ENCODE results near the gene TSPEAR. TPM values are rescaled to one million over a fixed set of nuclear protein-coding genes. Genes with fewer than 3 reads are reported as not detected.
A peak's percentile ranks its signal among the peaks of the same experiment; 100 is the strongest.

The TSPEAR gene
- total and polyA plus RNA-seq, 5 experiments from 2014 or later: 0.07 TPM; not detected in 4

- Mint-ChIP-seq H3K27ac (no peak overlapping the region), H3K9me3 (no peaks in the 10 kb centered on the region), H3K36me3 (no peaks in the 10 kb centered on the region), H3K27me3 (peaks cover 0 to 2% (median 0%) of the 10 kb centered on the region in 5 donors), H3K4me1 (no peaks in the 10 kb centered on the region), H3K4me3 (no peak overlapping the region)
- POLR2A ChIA-PET: no interaction called here
- DNase-seq (no peak), ATAC-seq (no peak)
Measured at GRCh38 chr21:44466996-44467858, 244.1 kb downstream of the TSPEAR start.

GRCh38 chr21:44466351-44466954, 244.9 kb downstream of the TSPEAR start:
- Mint-ChIP-seq H3K4me1 (no peaks in the 10 kb centered on the region), H3K27me3 (peaks cover 0 to 2% (median 0%) of the 10 kb centered on the region in 5 donors)
- ATAC-seq: no peak

GRCh38 chr21:44464351-44464750, 247.0 kb downstream of the TSPEAR start:
- DNase-seq (no peak), ATAC-seq (no peak)
- Mint-ChIP-seq H3K36me3 (no peaks in the 10 kb centered on the region), H3K27ac (no peak overlapping the region), H3K4me1 (peaks cover 0 to 4% (median 0%) of the 10 kb centered on the region in 4 donors), H3K9me3 (no peaks in the 10 kb centered on the region), H3K27me3 (peaks cover 0 to 2% (median 0%) of the 10 kb centered on the region in 5 donors), H3K4me3 (no peak overlapping the region)
- POLR2A ChIA-PET: no interaction called here

More at GRCh38 chr21:44466351-44466954, 244.9 kb downstream of the TSPEAR start:
- POLR2A ChIA-PET: no interaction called here
- no peaks in the 10 kb centered on the region for H3K36me3 Mint-ChIP-seq
- peak overlapping the region in 1 of 10 donors; percentile 65 for H3K27ac Mint-ChIP-seq
- no peak overlapping the region for H3K4me3 Mint-ChIP-seq
- no peak for DNase-seq
- no peaks in the 10 kb centered on the region for H3K9me3 Mint-ChIP-seq

GRCh38 chr21:44463724-44464123, 247.6 kb downstream of the TSPEAR start:
- no peak overlapping the region for H3K4me3 Mint-ChIP-seq
- H3K9me3 Mint-ChIP-seq: no peaks in the 10 kb centered on the region
- H3K27me3 Mint-ChIP-seq: peaks cover 0 to 2% (median 0%) of the 10 kb centered on the region in 5 donors
- no peaks in the 10 kb centered on the region for H3K36me3 Mint-ChIP-seq
- POLR2A ChIA-PET: no interaction called here
- ATAC-seq (no peak), DNase-seq (no peak)
- H3K4me1 Mint-ChIP-seq: peaks cover 0 to 4% (median 0%) of the 10 kb centered on the region in 4 donors
- H3K27ac Mint-ChIP-seq: peak overlapping the region in 2 of 10 donors; percentile 6 to 69

GRCh38 chr21:44462834-44463200, 248.6 kb downstream of the TSPEAR start:
- no peak for DNase-seq

GRCh38 chr21:44462086-44462833, 249.1 kb downstream of the TSPEAR start:
- Mint-ChIP-seq H3K9me3 (no peaks in the 10 kb centered on the region), H3K36me3 (no peaks in the 10 kb centered on the region), H3K4me3 (no peak overlapping the region), H3K27me3 (peaks cover 0 to 2% (median 0%) of the 10 kb centered on the region in 5 donors), H3K27ac (peak overlapping the region in 1 of 10 donors; percentile 67), H3K4me1 (peaks cover 0 to 4% (median 0%) of the 10 kb centered on the region in 4 donors)
- DNase-seq (no peak), ATAC-seq (no peak)
- POLR2A ChIA-PET: no interaction called here

More at GRCh38 chr21:44462834-44463200, 248.6 kb downstream of the TSPEAR start:
- no peak for ATAC-seq
- no peaks in the 10 kb centered on the region for H3K36me3 Mint-ChIP-seq
- no peak overlapping the region for H3K4me3 Mint-ChIP-seq
- POLR2A ChIA-PET: no interaction called here
- H3K27ac Mint-ChIP-seq: no peak overlapping the region
- peaks cover 0 to 4% (median 0%) of the 10 kb centered on the region in 4 donors for H3K4me1 Mint-ChIP-seq
- H3K9me3 Mint-ChIP-seq: no peaks in the 10 kb centered on the region
- H3K27me3 Mint-ChIP-seq: peaks cover 0 to 2% (median 0%) of the 10 kb centered on the region in 5 donors

- DNase-seq: peak in 1 of 10 donors; percentile 34
- no peak overlapping the region for H3K4me3 Mint-ChIP-seq
- ATAC-seq: no peak
- no peaks in the 10 kb centered on the region for H3K9me3 Mint-ChIP-seq
- no peaks in the 10 kb centered on the region for H3K36me3 Mint-ChIP-seq
- no peak overlapping the region for H3K27ac Mint-ChIP-seq
- peaks cover 0 to 4% (median 0%) of the 10 kb centered on the region in 4 donors for H3K4me1 Mint-ChIP-seq
- POLR2A ChIA-PET: no interaction called here
- peaks cover 0 to 2% (median 0%) of the 10 kb centered on the region in 5 donors for H3K27me3 Mint-ChIP-seq
Measured at GRCh38 chr21:44461464-44462001, 249.8 kb downstream of the TSPEAR start.

- Mint-ChIP-seq H3K27me3 (peaks cover 0 to 2% (median 0%) of the 10 kb centered on the region in 5 donors), H3K4me1 (peaks cover 0 to 4% (median under 1%) of the 10 kb centered on the region in 4 donors), H3K4me3 (no peak overlapping the region), H3K9me3 (no peaks in the 10 kb centered on the region), H3K27ac (no peak overlapping the region), H3K36me3 (no peaks in the 10 kb centered on the region)
- no peak for ATAC-seq
- peak in 1 of 10 donors; percentile 19 for DNase-seq
- POLR2A ChIA-PET: no interaction called here
Measured at GRCh38 chr21:44461005-44461404, 250.4 kb downstream of the TSPEAR start.

GRCh38 chr21:44460441-44460755, 251.0 kb downstream of the TSPEAR start:
- peaks cover 0 to 2% (median 0%) of the 10 kb centered on the region in 5 donors for H3K27me3 Mint-ChIP-seq
- H3K36me3 Mint-ChIP-seq: no peaks in the 10 kb centered on the region
- no peak for DNase-seq
- no peaks in the 10 kb centered on the region for H3K9me3 Mint-ChIP-seq
- peak overlapping the region in 1 of 10 donors; percentile 4 for H3K27ac Mint-ChIP-seq
- POLR2A ChIA-PET: no interaction called here
- peaks cover 0 to 4% (median under 1%) of the 10 kb centered on the region in 4 donors for H3K4me1 Mint-ChIP-seq
- H3K4me3 Mint-ChIP-seq: no peak overlapping the region
- ATAC-seq: no peak

GRCh38 chr21:44459712-44460440, 251.5 kb downstream of the TSPEAR start:
- Mint-ChIP-seq H3K36me3 (no peaks in the 10 kb centered on the region), H3K4me1 (peaks cover 0 to 4% (median under 1%) of the 10 kb centered on the region in 4 donors), H3K27me3 (peaks cover 0 to 2% (median 0%) of the 10 kb centered on the region in 5 donors), H3K27ac (peak overlapping the region in 2 of 10 donors; percentile 4 to 67), H3K9me3 (peaks cover 0 to 2% (median 0%) of the 10 kb centered on the region in 9 donors), H3K4me3 (no peak overlapping the region)
- POLR2A ChIA-PET: no interaction called here
- DNase-seq (peak in 1 of 10 donors; percentile 48), ATAC-seq (no peak)

GRCh38 chr21:44458971-44459711, 252.2 kb downstream of the TSPEAR start:
- Mint-ChIP-seq H3K27me3 (peaks cover 0 to 2% (median 0%) of the 10 kb centered on the region in 5 donors), H3K27ac (no peak overlapping the region), H3K4me1 (peaks cover 0 to 8% (median 4%) of the 10 kb centered on the region in 4 donors), H3K4me3 (no peak overlapping the region), H3K36me3 (no peaks in the 10 kb centered on the region), H3K9me3 (peaks cover 0 to 4% (median 0%) of the 10 kb centered on the region in 9 donors)
- peak in 1 of 10 donors; percentile 59 for DNase-seq
- no peak for ATAC-seq
- POLR2A ChIA-PET: no interaction called here

Data from naive thymus-derived CD8-positive, alpha-beta T cell (primary cell).